HepG2 (cell line): Measurements from ENCODE around the gene HDGFL3. TPM values are rescaled to one million over a fixed set of nuclear protein-coding genes. Genes with fewer than 3 reads are reported as not detected.

ENCODE experiments used
- ATAC-seq: fragments of 200-7000 bp; cut with Tn5 transposase; 3 replicates; pipeline ENCODE4 v1.9.1; 2020; ENCODE audit warnings: mild to moderate bottlenecking, moderate library complexity
- BruUV-seq: library from RNA; stranded (reverse); fragments of 400-500 nt; replicated peaks from 2 replicates; lab custom pipeline; 2021; lab: Mats Ljungman, UMichigan
- CTCF ChIA-PET: fragments of 300-600 bp; formaldehyde crosslinking; extraction: SDS; loops from one replicate; lab custom pipeline; 2021; ENCODE audit warnings: low total read pairs, inconsistent platforms, low intra/inter-chr PET ratio; lab: Yijun Ruan, JAX
- POLR2A ChIA-PET: fragments of 350-600 bp; sonication (Branson Sonifier 250); formaldehyde crosslinking; loops from one replicate; lab custom pipeline; 2020; ENCODE audit warnings: antibody characterized with exemption, inconsistent platforms; lab: Yijun Ruan, JAX
- DNase-seq: peaks from one replicate; pipeline ENCODE4 v3.0.0-alpha.2; 2015; ENCODE audit warnings: low spot score
- FAIRE-seq: peaks from 3 replicates; lab custom pipeline; 2011; peaks lifted over from hg19 to GRCh38; lab: Jason Lieb, UNC
- H2AFZ ChIP-seq: one replicate; pipeline ENCODE4 v1.6.1; 2011; ENCODE audit warnings: low read length, inconsistent platforms
- H3K27ac ChIP-seq: fragments of 300-600 bp; 3 replicates; pipeline ENCODE4 v1.8.0; 2011; ENCODE audit warnings: mixed run types, mild to moderate bottlenecking, mixed read lengths, low read length, inconsistent platforms; ENCODE audit not compliant: insufficient read depth; ENCODE audit errors: extremely low read length
- H3K27me3 ChIP-seq, 2 experiments: fragments of 200-600 bp in 1 of 2; 2 replicates in 1 of 2; 3 replicates in 1 of 2; pipeline versions ENCODE4 v1.6.0 to v1.8.0; 2011; ENCODE audit warnings: low read length in 2 of 2, mild to moderate bottlenecking in 2 of 2, moderate library complexity in 2 of 2, inconsistent platforms in 1 of 2; ENCODE audit not compliant: insufficient read depth in 2 of 2, control insufficient read depth in 1 of 2
- H3K36me3 ChIP-seq, 2 experiments: fragments of 200-600 bp in 1 of 2; replicated peaks in 1 of 2; 2 replicates in 1 of 2; 3 replicates in 1 of 2; pipeline versions ENCODE4 v1.5.1 to v1.8.0; 2011; ENCODE audit warnings: low read length in 2 of 2, inconsistent platforms in 1 of 2; ENCODE audit not compliant: insufficient read depth in 2 of 2, control insufficient read depth in 1 of 2
- H3K4me1 ChIP-seq: 2 replicates; pipeline ENCODE4 v1.5.1; 2012; ENCODE audit warnings: low read length, inconsistent platforms; ENCODE audit not compliant: insufficient read depth
- H3K4me2 ChIP-seq: 2 replicates; pipeline ENCODE4 v1.6.0; 2011; ENCODE audit warnings: low read depth, low read length, inconsistent platforms
- H3K4me3 ChIP-seq, 3 experiments: fragments of 200-600 bp in 1 of 3; sonication (generic), shearing (Covaris generic) in 1 of 3; replicated peaks in 1 of 3; 2 replicates each; pipeline ENCODE4 v1.5.1; 2011 to 2016; ENCODE audit warnings: low read length in 3 of 3, inconsistent platforms in 2 of 3, low read depth in 2 of 3, mild to moderate bottlenecking in 2 of 3, control low read depth in 1 of 3, mixed read lengths in 1 of 3; ENCODE audit not compliant: insufficient read depth in 1 of 3
- H3K79me2 ChIP-seq: one replicate; pipeline ENCODE4 v1.6.1; 2011; ENCODE audit warnings: low read length, inconsistent platforms; ENCODE audit not compliant: insufficient read depth
- H3K9ac ChIP-seq: 2 replicates; pipeline ENCODE4 v1.6.0; 2011; ENCODE audit warnings: mild to moderate bottlenecking, low read depth, low read length, inconsistent platforms; ENCODE audit not compliant: insufficient read depth
- H3K9me3 ChIP-seq: 2 replicates; pipeline ENCODE4 v1.5.1; 2012; ENCODE audit warnings: mild to moderate bottlenecking, low read length
- H4K20me1 ChIP-seq: 2 replicates; pipeline ENCODE4 v1.6.0; 2011; ENCODE audit warnings: inconsistent platforms, mild to moderate bottlenecking, low read length, moderate library complexity; ENCODE audit not compliant: insufficient read depth
- ATF6 ChIP-seq: sonication (generic); formaldehyde crosslinking; conservative IDR thresholded peaks from 2 replicates; pipeline ENCODE4 v1.4.0; 2020; ENCODE audit warnings: missing genetic modification reagents
- CREM ChIP-seq, 2 experiments: sonication (generic) in 1 of 2; formaldehyde crosslinking in 1 of 2; IDR thresholded peaks; 2 replicates each; pipeline versions ENCODE4 v1.4.0 to v1.6.1; 2016 to 2020; ENCODE audit warnings: antibody characterized with exemption in 1 of 2, mild to moderate bottlenecking in 1 of 2, missing genetic modification reagents in 1 of 2
- ELK4 ChIP-seq: sonication (generic); formaldehyde crosslinking; IDR thresholded peaks from 2 replicates; pipeline ENCODE4 v1.9.0; 2021; ENCODE audit warnings: missing genetic modification reagents, borderline replicate concordance
- HNRNPH1 ChIP-seq: fragments of 200-400 bp; formaldehyde crosslinking; optimal IDR thresholded peaks from 2 replicates; pipeline ENCODE3; 2017; ENCODE audit warnings: mild to moderate bottlenecking, low read depth, low read length
- ISL2 ChIP-seq: sonication (generic); formaldehyde crosslinking; IDR thresholded peaks from 2 replicates; pipeline ENCODE4 v1.5.0; 2020; ENCODE audit warnings: missing genetic modification reagents
- KLF12 ChIP-seq: sonication (generic); formaldehyde crosslinking; IDR thresholded peaks from 2 replicates; pipeline ENCODE4 v1.4.0; 2020; ENCODE audit warnings: missing genetic modification reagents, borderline replicate concordance
- NR2C2 ChIP-seq: sonication (generic); formaldehyde crosslinking; IDR thresholded peaks from 2 replicates; pipeline ENCODE4 v1.4.0; 2020; ENCODE audit warnings: missing genetic modification reagents, mild to moderate bottlenecking, moderate library complexity, borderline replicate concordance
- PITX1 ChIP-seq: sonication (generic); formaldehyde crosslinking; IDR thresholded peaks from 2 replicates; pipeline ENCODE4 v1.5.1; 2020; ENCODE audit warnings: mild to moderate bottlenecking, missing genetic modification reagents
- SALL2 ChIP-seq: sonication (generic); formaldehyde crosslinking; IDR thresholded peaks from 2 replicates; pipeline ENCODE4 v1.8.1; 2023; ENCODE audit warnings: mild to moderate bottlenecking, missing genetic modification reagents, inconsistent platforms
- SIX1 ChIP-seq: sonication (generic); formaldehyde crosslinking; IDR thresholded peaks from 2 replicates; pipeline ENCODE4 v1.4.0; 2020; ENCODE audit warnings: missing genetic modification reagents, borderline replicate concordance
- U2AF2 ChIP-seq: fragments of 200-400 bp; formaldehyde crosslinking; IDR thresholded peaks from 2 replicates; pipeline ENCODE4 v1.6.1; 2017; ENCODE audit warnings: low read depth, mild to moderate bottlenecking, low read length
- YEATS2 ChIP-seq: sonication (generic); formaldehyde crosslinking; IDR thresholded peaks from 2 replicates; pipeline ENCODE4 v1.4.0; 2020; ENCODE audit warnings: missing genetic modification reagents, borderline replicate concordance
- ZBTB3 ChIP-seq: sonication (generic); formaldehyde crosslinking; IDR thresholded peaks from 2 replicates; pipeline ENCODE4 v1.4.0; 2020; ENCODE audit warnings: low read depth, mild to moderate bottlenecking, moderate library complexity, missing genetic modification reagents, borderline replicate concordance
- ZNF629 ChIP-seq: sonication (generic); formaldehyde crosslinking; conservative IDR thresholded peaks from 2 replicates; pipeline ENCODE4 v1.5.0; 2020; ENCODE audit warnings: missing genetic modification reagents
- ZNF639 ChIP-seq: conservative IDR thresholded peaks from 2 replicates; pipeline ENCODE4 v1.6.1; 2018; ENCODE audit warnings: missing genetic modification reagents
- WGBS: methylation state at CpG from one replicate; pipeline ENCODE4 v1.1.6; 2017; ENCODE audit warnings: low lambda C conversion rate; 5-methylcytosine and 5-hydroxymethylcytosine counted together
- in situ Hi-C: cut with HindIII; loops from 2 replicates; pipeline ENCODE4 v1.10.0; 2017; ENCODE audit warnings: low pct_unique_long_range_greater_than_20kb; ENCODE audit not compliant: extremely low pct_ligation_motif_present
- intact Hi-C: fragments of 100-400 bp; cut with micrococcal nuclease; formaldehyde crosslinking; loops from one replicate; pipeline ENCODE4 v1.10.0; 2022; ENCODE audit not compliant: unreplicated experiment
- polyA plus RNA-seq, 8 experiments: library from polyadenylated mRNA; depleted of rRNA in 3 of 8; stranded (reverse) in 7 of 8; unstranded in 1 of 8; fragments of >200 nt; fragmentation: Illumina TruSeq in 4 of 8; extraction: Trizol in 4 of 8; gene quantifications; 2 replicates each; pipeline versions ENCODE4 v1.2.1 to v1.2.3, GENCODE V29; 2011 to 2016; ENCODE audit warnings: low read depth in 4 of 8, missing spikeins in 1 of 8, mixed read lengths in 1 of 8; ENCODE audit not compliant: insufficient read depth in 1 of 8
- total RNA-seq, 5 experiments: library from RNA; depleted of rRNA; stranded (reverse); fragments of >200 nt; fragmentation: Illumina TruSeq; extraction: Trizol; gene quantifications; 2 replicates each; pipeline ENCODE4 v1.2.3, GENCODE V29; 2016; ENCODE audit warnings: low read depth in 1 of 5

Gene HDGFL3
- total and polyA plus RNA-seq, 2 of the 13 experiments (the other 11 are each of a cell fraction or from before 2014, with no cell fraction given) = 0.07 to 0.09 TPM

- no peak for TF ChIP-seq ELK4 (CRISPR knock-in tag)
- TF ChIP-seq CREM (IDR thresholded peaks at IDR 0.05) = no peak
- no peak for TF ChIP-seq CREM (CRISPR knock-in tag; IDR thresholded peaks at IDR 0.05)
- no peak for TF ChIP-seq ZNF639 (CRISPR knock-in tag)
- TF ChIP-seq PITX1 (CRISPR knock-in tag) = no peak
- no peak for TF ChIP-seq YEATS2 (CRISPR knock-in tag)
- no peak for TF ChIP-seq SALL2 (CRISPR knock-in tag)
These were observed 124.8 kb downstream of the HDGFL3 start (continued) for GRCh38 chr15:83082730-83083386.

- 16% methylated on average over 5 of the region's 5 CpGs for WGBS
- ATAC-seq (no peak), DNase-seq (no peak), FAIRE-seq (no peak)
- Histone ChIP-seq H3K27me3 (peaks cover 0 to 24% of the 10 kb centered on the region in 2 experiments; a peak in 2 of 5 replicates), H3K4me1 (no peaks in the 10 kb centered on the region), H4K20me1 (no peaks in the 10 kb centered on the region), H3K4me2 (no peak overlapping the region), H3K9me3 (no peaks in the 10 kb centered on the region), H3K79me2 (no peaks in the 10 kb centered on the region), H2AFZ (no peak overlapping the region), H3K4me3 (no peak overlapping the region), H3K27ac (no peak overlapping the region), H3K36me3 (no peaks in the 10 kb centered on the region), H3K9ac (no peak overlapping the region)
- no TSS peak for BruUV-seq
- ChIA-PET POLR2A (no interaction called here), CTCF (no interaction called here)
- in situ Hi-C loops (no loop called here), intact Hi-C loops (no loop called here)
- TF ChIP-seq SIX1 (CRISPR knock-in tag) = no peak
- TF ChIP-seq KLF12 (CRISPR knock-in tag) = no peak
- no peak for TF ChIP-seq ATF6 (CRISPR knock-in tag)
- no peak for TF ChIP-seq HNRNPH1
- no peak for TF ChIP-seq ZNF629 (CRISPR knock-in tag)
- no peak for TF ChIP-seq NR2C2
- no peak for TF ChIP-seq U2AF2
- no peak for TF ChIP-seq ISL2
- no peak for TF ChIP-seq ZBTB3
These were observed 126.2 kb downstream of the HDGFL3 start for GRCh38 chr15:83081256-83082014.
